ENCODE measurements around the gene ZCCHC14. TPM values are rescaled to one million over a fixed set of nuclear protein-coding genes. Genes with fewer than 3 reads are reported as not detected.

Gene ZCCHC14
- total and polyA plus RNA-seq, 10 of the 15 experiments (the other 5 are each of a cell fraction or from before 2014, with no cell fraction given) = 0.02 to 0.26 (median 0.05) TPM; not detected in 3

DNA sequence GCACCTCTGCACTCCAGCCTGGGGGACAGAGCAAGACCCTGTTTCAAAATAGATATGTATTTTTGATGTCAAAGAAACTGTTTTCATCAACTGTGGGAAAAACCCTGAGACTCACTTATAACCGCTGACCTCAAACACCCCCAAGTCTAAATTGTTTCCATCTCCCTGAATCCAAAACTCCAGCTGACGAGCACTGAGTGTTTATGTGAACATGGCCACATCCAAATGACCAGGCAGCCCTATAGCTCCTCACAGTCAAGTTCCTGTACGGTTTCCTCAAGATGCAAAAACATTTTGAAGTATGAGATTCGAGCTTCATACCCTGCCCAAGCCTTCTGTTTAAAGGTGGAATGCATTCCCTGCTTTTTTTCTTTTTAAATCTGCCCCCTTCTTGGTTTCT is 45.3 kb upstream of the ZCCHC14 start:
- no peaks in the 10 kb centered on the region for H3K79me2 ChIP-seq (ENCODE audit: control insufficient read depth, insufficient read depth, low read length)
- H3K9ac ChIP-seq (ENCODE audit: control insufficient read depth, insufficient read depth, low read length) = no peak overlapping the region
- H3K9me3 ChIP-seq (replicated peaks; ENCODE audit: control insufficient read depth, insufficient read depth, low read length) = peaks cover 2% of the 10 kb centered on the region; the same call in 1 of the 3 replicates
- ChIA-PET POLR2A (no interaction called here), RAD21 (ENCODE audit: unreplicated experiment) (no interaction called here), CTCF (interaction anchor here (0.6 kb wide), 2 partner anchors 88 to 615 kb away, joined by 3 to 4 read pairs; no protein-coding TSS in a partner anchor), SMC1A (ENCODE audit: uncharacterized antibody, unreplicated experiment) (no interaction called here)
- no peaks in the 10 kb centered on the region for H3K36me3 ChIP-seq (ENCODE audit: control insufficient read depth in 2 of 2, insufficient read depth in 2 of 2, low read length in 1 of 2)
- WGBS (ENCODE audit: insufficient coverage, insufficient replicate concordance, low lambda C conversion rate, missing lambda C conversion rate) = 10% methylated on average over 4 of the region's 4 CpGs
- DNase-seq (ENCODE audit: low read depth, low spot score) (no peak), FAIRE-seq (no peak), ATAC-seq (no peak)
- H3K4me3 ChIP-seq = no peak overlapping the region
- in situ Hi-C loops (cut with MboI) (no loop called here), intact Hi-C loops (cut with micrococcal nuclease; ENCODE audit: unreplicated experiment) (no loop called here)
- no peak overlapping the region for H3K4me2 ChIP-seq (ENCODE audit: control insufficient read depth, insufficient read depth)
- no TSS peak for BruUV-seq (replicated peaks)
- no peak overlapping the region for H3K27ac ChIP-seq (ENCODE audit: control insufficient read depth, insufficient read depth)
- TF ChIP-seq FOXK2 (IDR thresholded peaks at IDR 0.05) = no peak
- TF ChIP-seq, protein P1, sequence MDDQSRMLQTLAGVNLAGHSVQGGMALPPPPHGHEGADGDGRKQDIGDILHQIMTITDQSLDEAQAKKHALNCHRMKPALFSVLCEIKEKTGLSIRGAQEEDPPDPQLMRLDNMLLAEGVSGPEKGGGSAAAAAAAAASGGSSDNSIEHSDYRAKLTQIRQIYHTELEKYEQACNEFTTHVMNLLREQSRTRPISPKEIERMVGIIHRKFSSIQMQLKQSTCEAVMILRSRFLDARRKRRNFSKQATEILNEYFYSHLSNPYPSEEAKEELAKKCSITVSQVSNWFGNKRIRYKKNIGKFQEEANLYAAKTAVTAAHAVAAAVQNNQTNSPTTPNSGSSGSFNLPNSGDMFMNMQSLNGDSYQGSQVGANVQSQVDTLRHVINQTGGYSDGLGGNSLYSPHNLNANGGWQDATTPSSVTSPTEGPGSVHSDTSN (IDR thresholded peaks at IDR 0.05; ENCODE audit: insufficient replicate concordance, low read depth, low read length) = no peak
- TF ChIP-seq, protein P2, sequence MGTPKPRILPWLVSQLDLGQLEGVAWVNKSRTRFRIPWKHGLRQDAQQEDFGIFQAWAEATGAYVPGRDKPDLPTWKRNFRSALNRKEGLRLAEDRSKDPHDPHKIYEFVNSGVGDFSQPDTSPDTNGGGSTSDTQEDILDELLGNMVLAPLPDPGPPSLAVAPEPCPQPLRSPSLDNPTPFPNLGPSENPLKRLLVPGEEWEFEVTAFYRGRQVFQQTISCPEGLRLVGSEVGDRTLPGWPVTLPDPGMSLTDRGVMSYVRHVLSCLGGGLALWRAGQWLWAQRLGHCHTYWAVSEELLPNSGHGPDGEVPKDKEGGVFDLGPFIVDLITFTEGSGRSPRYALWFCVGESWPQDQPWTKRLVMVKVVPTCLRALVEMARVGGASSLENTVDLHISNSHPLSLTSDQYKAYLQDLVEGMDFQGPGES (IDR thresholded peaks at IDR 0.05) = no peak
- TF ChIP-seq CREB1 (IDR thresholded peaks at IDR 0.05; ENCODE audit: low read depth) = no peak
- TF ChIP-seq, protein P3, sequence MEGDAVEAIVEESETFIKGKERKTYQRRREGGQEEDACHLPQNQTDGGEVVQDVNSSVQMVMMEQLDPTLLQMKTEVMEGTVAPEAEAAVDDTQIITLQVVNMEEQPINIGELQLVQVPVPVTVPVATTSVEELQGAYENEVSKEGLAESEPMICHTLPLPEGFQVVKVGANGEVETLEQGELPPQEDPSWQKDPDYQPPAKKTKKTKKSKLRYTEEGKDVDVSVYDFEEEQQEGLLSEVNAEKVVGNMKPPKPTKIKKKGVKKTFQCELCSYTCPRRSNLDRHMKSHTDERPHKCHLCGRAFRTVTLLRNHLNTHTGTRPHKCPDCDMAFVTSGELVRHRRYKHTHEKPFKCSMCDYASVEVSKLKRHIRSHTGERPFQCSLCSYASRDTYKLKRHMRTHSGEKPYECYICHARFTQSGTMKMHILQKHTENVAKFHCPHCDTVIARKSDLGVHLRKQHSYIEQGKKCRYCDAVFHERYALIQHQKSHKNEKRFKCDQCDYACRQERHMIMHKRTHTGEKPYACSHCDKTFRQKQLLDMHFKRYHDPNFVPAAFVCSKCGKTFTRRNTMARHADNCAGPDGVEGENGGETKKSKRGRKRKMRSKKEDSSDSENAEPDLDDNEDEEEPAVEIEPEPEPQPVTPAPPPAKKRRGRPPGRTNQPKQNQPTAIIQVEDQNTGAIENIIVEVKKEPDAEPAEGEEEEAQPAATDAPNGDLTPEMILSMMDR (IDR thresholded peaks at IDR 0.05 in 2 of 3, conservative IDR thresholded peaks at IDR 0.05 in 1 of 3; ENCODE audit: control insufficient read depth in 2 of 3, extremely low read depth in 1 of 3, insufficient read depth in 1 of 3, low read depth in 3 of 3, low read length in 3 of 3) = no peak
- TF ChIP-seq RAD51 (IDR thresholded peaks at IDR 0.05) = no peak
- no peak for TF ChIP-seq POU2F2 (IDR thresholded peaks at IDR 0.05; ENCODE audit: borderline replicate concordance, low read depth, low read length)
- no peak for TF ChIP-seq CBX5 (IDR thresholded peaks at IDR 0.05; ENCODE audit: low read depth)
- no peak for TF ChIP-seq CHD2 (IDR thresholded peaks at IDR 0.05; ENCODE audit: borderline replicate concordance, low read depth, low read length)
- no peak for TF ChIP-seq NFYB (IDR thresholded peaks at IDR 0.05; ENCODE audit: insufficient read depth, low read depth, low read length)
- no peaks in the 10 kb centered on the region for H4K20me1 ChIP-seq (ENCODE audit: control insufficient read depth, insufficient read depth)
- H3K27me3 ChIP-seq (replicated peaks in 1 of 2; ENCODE audit: control insufficient read depth in 2 of 2, insufficient read depth in 2 of 2, low read length in 1 of 2) = peaks cover 2 to 5% of the 10 kb centered on the region in 2 experiments; a peak in 2 of 4 replicates
- no peak overlapping the region for H2AFZ ChIP-seq (ENCODE audit: control insufficient read depth, low read depth, low read length)
- no peaks in the 10 kb centered on the region for H3K4me1 ChIP-seq (ENCODE audit: control insufficient read depth, insufficient read depth, low read length)
